OCI-LY7 (cell line): ENCODE results near the gene LRP3. TPM values are rescaled to one million over a fixed set of nuclear protein-coding genes. Genes with fewer than 3 reads are reported as not detected.
"Not testable (repeated sequence)": the region's sequence is repeated elsewhere in the genome, so short reads cannot be mapped to it uniquely, and the experiment has no call there.

Experiments
- BruUV-seq: library from RNA; stranded (reverse); fragments of 400-500 nt; replicated peaks from 2 replicates; lab custom pipeline; 2021; lab: Mats Ljungman, UMichigan
- CTCF ChIA-PET: fragments of 300-600 bp; sonication (Branson Sonifier 250); formaldehyde crosslinking; loops from one replicate; lab custom pipeline; 2022; ENCODE audit warnings: antibody characterized with exemption; ENCODE audit not compliant: unreplicated experiment; lab: Charles Lee
- POLR2A ChIA-PET: fragments of 300-600 bp; sonication (Branson Sonifier 250); formaldehyde crosslinking; loops from one replicate; lab custom pipeline; 2022; ENCODE audit warnings: antibody characterized with exemption; lab: Charles Lee
- DNase-seq: peaks from one replicate; pipeline ENCODE4 v3.0.0-alpha.2; 2015; ENCODE audit warnings: low spot score
- H2AFZ ChIP-seq: fragments of 200-600 bp; sonication (generic), shearing (Covaris generic); 2 replicates; pipeline ENCODE4 v1.6.1; 2014; ENCODE audit warnings: mild to moderate bottlenecking, antibody characterized with exemption, low read length, moderate library complexity
- H3K27ac ChIP-seq: fragments of 200-600 bp; sonication (generic); 2 replicates; pipeline ENCODE4 v1.5.1; 2014; ENCODE audit warnings: mixed run types, low read depth, mild to moderate bottlenecking, moderate library complexity, low read length, inconsistent platforms; ENCODE audit not compliant: poor library complexity, severe bottlenecking
- H3K36me3 ChIP-seq: fragments of 200-600 bp; sonication (generic); 2 replicates; pipeline ENCODE4 v1.6.1; 2014; ENCODE audit warnings: mild to moderate bottlenecking, antibody characterized with exemption, low read length, moderate library complexity, mixed read lengths; ENCODE audit not compliant: insufficient read depth
- H3K4me1 ChIP-seq: fragments of 200-600 bp; sonication (generic); 2 replicates; pipeline ENCODE4 v1.5.1; 2014; ENCODE audit warnings: mild to moderate bottlenecking, low read length; ENCODE audit not compliant: insufficient read depth, poor library complexity, severe bottlenecking
- H3K4me2 ChIP-seq: fragments of 200-600 bp; sonication (generic); 2 replicates; pipeline ENCODE4 v1.6.1; 2014; ENCODE audit warnings: mild to moderate bottlenecking, low read length
- H3K4me3 ChIP-seq: fragments of 200-600 bp; sonication (generic); 2 replicates; pipeline ENCODE4 v1.5.1; 2014; ENCODE audit warnings: mild to moderate bottlenecking, low read depth, low read length; ENCODE audit not compliant: poor library complexity, severe bottlenecking
- H3K79me2 ChIP-seq: fragments of 200-600 bp; sonication (generic); 2 replicates; pipeline ENCODE4 v1.6.1; 2016; ENCODE audit warnings: low read depth, mild to moderate bottlenecking, low read length, moderate library complexity, mixed read lengths; ENCODE audit not compliant: insufficient read depth
- H3K9me2 ChIP-seq: fragments of 200-600 bp; sonication (generic); 2 replicates; pipeline ENCODE4 v1.6.1; 2016; ENCODE audit warnings: mild to moderate bottlenecking, low read length, mixed read lengths; ENCODE audit not compliant: insufficient read depth
- H3K9me3 ChIP-seq: fragments of 200-600 bp; sonication (generic); 2 replicates; pipeline ENCODE4 v1.6.1; 2014; ENCODE audit warnings: mild to moderate bottlenecking, mixed run types, low read length, mixed read lengths
- H4K20me1 ChIP-seq: fragments of 200-600 bp; sonication (generic); 2 replicates; pipeline ENCODE4 v1.6.1; 2014; ENCODE audit warnings: mild to moderate bottlenecking, antibody characterized with exemption, low read length, moderate library complexity, mixed read lengths; ENCODE audit not compliant: insufficient read depth
- EZH2phosphoT487 ChIP-seq: fragments of 200-600 bp; sonication (generic); IDR thresholded peaks from 2 replicates; pipeline ENCODE4 v1.6.1; 2018; ENCODE audit warnings: low read depth, borderline replicate concordance, mild to moderate bottlenecking, mixed run types, antibody characterized with exemption, low read length, moderate library complexity, mixed read lengths
- intact Hi-C: fragments of 100-400 bp; cut with micrococcal nuclease; formaldehyde crosslinking; loops from one replicate; pipeline ENCODE4 v1.10.0; 2022; ENCODE audit not compliant: unreplicated experiment
- total RNA-seq, 2 experiments: library from RNA; depleted of rRNA in 1 of 2; stranded (reverse); fragments of >200 nt in 1 of 2; shearing (Covaris generic) in 1 of 2; gene quantifications; 2 replicates each; pipeline ENCODE4 v1.2.3, GENCODE V29; 2014 to 2022
- TF ChIP-seq, protein P1 (sequence below): fragments of 200-600 bp; sonication (generic); conservative IDR thresholded peaks from 2 replicates; pipeline ENCODE4 v1.5.1; 2014; ENCODE audit warnings: mild to moderate bottlenecking, antibody characterized with exemption, low read length, moderate library complexity, mixed read lengths

The LRP3 gene
- total RNA-seq, 2 experiments from 2014 or later: not detected

DNA sequence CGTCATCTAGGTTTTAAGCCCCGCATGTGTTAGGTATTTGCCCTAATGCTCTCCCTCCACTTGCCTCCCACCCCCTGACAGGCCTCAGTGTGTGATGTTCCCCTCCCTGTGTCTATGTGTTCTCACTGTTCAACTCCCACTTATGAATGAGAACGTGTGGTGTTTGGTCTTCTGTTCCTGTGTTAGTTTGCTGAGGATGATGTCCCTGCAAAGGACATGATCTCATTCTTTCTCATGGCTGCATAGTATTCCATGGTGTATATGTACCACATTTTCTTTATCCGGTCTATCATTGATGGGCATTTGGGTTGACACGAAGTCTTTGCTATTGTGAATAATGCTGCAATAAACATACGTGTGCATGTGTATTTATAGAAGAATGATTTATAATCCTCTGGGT lies 39.8 kb upstream of the LRP3 start:
- CTCF ChIA-PET, H3K27ac ChIP-seq, H3K9me2 ChIP-seq, DNase-seq, H3K4me1 ChIP-seq, H3K36me3 ChIP-seq, H3K79me2 ChIP-seq, H3K4me3 ChIP-seq, intact Hi-C loops, H3K4me2 ChIP-seq, POLR2A ChIA-PET, BruUV-seq, H3K9me3 ChIP-seq, H4K20me1 ChIP-seq, H2AFZ ChIP-seq: not testable (repeated sequence)

DNA sequence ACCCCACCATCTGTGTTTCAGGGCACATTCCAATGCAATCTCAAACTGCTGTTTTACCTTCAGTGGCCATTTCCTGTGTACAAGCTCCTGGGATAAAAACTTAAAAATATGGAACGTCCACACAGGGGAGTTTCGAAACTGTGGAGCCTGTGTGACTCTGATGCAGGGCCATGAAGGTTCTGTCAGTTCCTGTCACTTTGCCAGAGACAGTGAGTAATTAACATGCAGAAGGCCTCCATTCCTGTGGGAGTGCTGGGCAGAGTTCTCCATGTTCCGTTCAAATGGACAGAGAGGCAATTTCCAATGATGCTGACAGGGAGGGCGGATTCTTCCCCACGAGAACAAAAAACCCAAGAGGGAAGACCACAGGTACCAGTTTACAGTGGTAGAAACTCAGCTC lies 37.8 kb upstream of the LRP3 start:
- ChIA-PET POLR2A (interaction anchor here (0.6 to 0.7 kb wide), 2 partner anchors 120 to 535 kb away, joined by 3 to 4 read pairs; no protein-coding TSS in a partner anchor), CTCF (interaction anchor here (0.6 kb wide), 1 partner anchor 156 kb away, joined by 3 read pairs; no protein-coding TSS in a partner anchor)
- Histone ChIP-seq H3K4me2 (no peak overlapping the region), H3K36me3 (no peaks in the 10 kb centered on the region), H3K4me1 (peaks cover 7% of the 10 kb centered on the region), H3K4me3 (no peak overlapping the region), H3K79me2 (no peaks in the 10 kb centered on the region), H3K9me3 (no peaks in the 10 kb centered on the region), H3K9me2 (no peaks in the 10 kb centered on the region), H4K20me1 (no peaks in the 10 kb centered on the region), H3K27ac (no peak overlapping the region), H2AFZ (no peak overlapping the region)
- BruUV-seq: no TSS peak
- DNase-seq: no peak
- TF ChIP-seq, protein P1, sequence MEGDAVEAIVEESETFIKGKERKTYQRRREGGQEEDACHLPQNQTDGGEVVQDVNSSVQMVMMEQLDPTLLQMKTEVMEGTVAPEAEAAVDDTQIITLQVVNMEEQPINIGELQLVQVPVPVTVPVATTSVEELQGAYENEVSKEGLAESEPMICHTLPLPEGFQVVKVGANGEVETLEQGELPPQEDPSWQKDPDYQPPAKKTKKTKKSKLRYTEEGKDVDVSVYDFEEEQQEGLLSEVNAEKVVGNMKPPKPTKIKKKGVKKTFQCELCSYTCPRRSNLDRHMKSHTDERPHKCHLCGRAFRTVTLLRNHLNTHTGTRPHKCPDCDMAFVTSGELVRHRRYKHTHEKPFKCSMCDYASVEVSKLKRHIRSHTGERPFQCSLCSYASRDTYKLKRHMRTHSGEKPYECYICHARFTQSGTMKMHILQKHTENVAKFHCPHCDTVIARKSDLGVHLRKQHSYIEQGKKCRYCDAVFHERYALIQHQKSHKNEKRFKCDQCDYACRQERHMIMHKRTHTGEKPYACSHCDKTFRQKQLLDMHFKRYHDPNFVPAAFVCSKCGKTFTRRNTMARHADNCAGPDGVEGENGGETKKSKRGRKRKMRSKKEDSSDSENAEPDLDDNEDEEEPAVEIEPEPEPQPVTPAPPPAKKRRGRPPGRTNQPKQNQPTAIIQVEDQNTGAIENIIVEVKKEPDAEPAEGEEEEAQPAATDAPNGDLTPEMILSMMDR: no peak
- TF ChIP-seq EZH2phosphoT487: no peak
- intact Hi-C loops: no loop called here

DNA sequence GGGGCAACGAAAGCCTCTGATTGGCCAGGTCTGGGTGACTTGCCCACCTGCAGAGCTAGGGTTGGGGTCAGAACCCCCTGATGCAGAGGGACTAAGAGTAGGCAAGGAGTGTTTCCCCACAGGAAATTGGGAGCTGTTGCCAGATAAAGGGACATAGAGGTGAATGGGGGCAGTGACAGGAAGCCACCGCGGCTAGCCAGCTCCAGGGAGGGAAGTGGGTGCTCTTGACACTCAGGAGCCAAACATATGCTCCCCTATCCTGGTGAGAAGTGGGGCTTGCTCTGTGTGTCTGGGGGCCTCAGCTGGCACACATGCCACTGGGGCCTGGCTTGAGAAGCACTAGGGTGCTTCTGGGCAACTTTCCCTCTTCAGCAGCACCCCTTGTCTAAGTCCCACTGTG lies 36.2 kb upstream of the LRP3 start:
- Histone ChIP-seq H3K4me3 (no peak overlapping the region), H3K9me3 (no peaks in the 10 kb centered on the region), H3K4me1 (peaks cover 7% of the 10 kb centered on the region), H2AFZ (no peak overlapping the region), H3K27ac (no peak overlapping the region), H4K20me1 (no peaks in the 10 kb centered on the region), H3K79me2 (no peaks in the 10 kb centered on the region), H3K36me3 (no peaks in the 10 kb centered on the region), H3K4me2 (no peak overlapping the region), H3K9me2 (no peaks in the 10 kb centered on the region)
- TF ChIP-seq, protein P1: no peak
- no peak for TF ChIP-seq EZH2phosphoT487
- intact Hi-C loops: no loop called here
- ChIA-PET POLR2A (no interaction called here), CTCF (no interaction called here)
- BruUV-seq: no TSS peak
- DNase-seq: no peak
